Measurements from ENCODE around the gene RUVBL2. TPM values are rescaled to one million over a fixed set of nuclear protein-coding genes. Genes with fewer than 3 reads are reported as not detected.

Gene RUVBL2
- polyA plus RNA-seq, 3 donors: 40.1 to 44.4 (median 41.9) TPM

GRCh38 chr19:48962849-48963165 lies 30.9 kb upstream of the RUVBL2 start:
- H3K27me3 Mint-ChIP-seq (ENCODE audit: low read depth in 3 of 3): peaks cover 0 to 14% (median 0%) of the 10 kb centered on the region in 3 donors
- Histone ChIP-seq H3K27me3 (ENCODE audit: control insufficient read depth in 2 of 2, insufficient read depth in 2 of 2, low read length in 2 of 2) (no peaks in the 10 kb centered on the region), H3K4me2 (replicated peaks; ENCODE audit: extremely low read depth, low read length, poor library complexity, severe bottlenecking) (peak overlapping the region; percentile 96), H3K79me2 (ENCODE audit: insufficient read depth, low read length) (peaks cover 65% of the 10 kb centered on the region), H4K20me1 (ENCODE audit: insufficient read depth, low read length) (peaks cover 24% of the 10 kb centered on the region), H3K27ac (ENCODE audit: low read depth in 1 of 2, low read length in 2 of 2) (peak overlapping the region; percentile 88 to 96), H3K36me3 (replicated peaks in 1 of 2; ENCODE audit: control insufficient read depth in 1 of 2, insufficient read depth in 2 of 2, low read length in 2 of 2) (peaks cover 9 to 19% of the 10 kb centered on the region in 2 donors), H3K9ac (ENCODE audit: insufficient read depth, low read length, poor library complexity, severe bottlenecking) (peak overlapping the region; percentile 69), H3K9me3 (replicated peaks in 1 of 2; ENCODE audit: control insufficient read depth in 1 of 2, insufficient read depth in 1 of 2, low read length in 2 of 2) (no peaks in the 10 kb centered on the region), H3K4me3 (replicated peaks in 1 of 3; ENCODE audit: low read depth in 2 of 3, low read length in 3 of 3) (peak overlapping the region; percentile 42 to 99 (median 45)), H3K4me1 (ENCODE audit: control insufficient read depth in 1 of 2, insufficient read depth in 2 of 2, low read length in 2 of 2) (peaks cover 79 to 87% of the 10 kb centered on the region in 2 donors), H2AFZ (ENCODE audit: insufficient read depth, low read depth, low read length, poor library complexity, severe bottlenecking) (no peak overlapping the region)
- peak overlapping the region; percentile 74 to 99 for H3K4me3 Mint-ChIP-seq
- WGBS (ENCODE audit: insufficient coverage): 0% methylated on average over 1 of the region's 7 CpGs
- DNase-seq: no peak
- peaks cover 71% of the 10 kb centered on the region for H3K4me1 Mint-ChIP-seq
- intact Hi-C loops (cut with micrococcal nuclease): loop anchor here in 1 of 2 donors (10.0 kb wide), 1 partner anchor 328 kb away; the partner anchor contains the start of gene DBP
- H3K36me3 Mint-ChIP-seq: peaks cover 26 to 36% of the 10 kb centered on the region in 2 donors
- peaks cover 0 to 10% (median 0%) of the 10 kb centered on the region in 7 donors for H3K9me3 Mint-ChIP-seq
- TF ChIP-seq CTCF (IDR thresholded peaks at IDR 0.05): no peak
- H3K27ac Mint-ChIP-seq: peak overlapping the region; percentile 95 to 99 (median 97)

- Histone ChIP-seq H3K4me1 (ENCODE audit: control insufficient read depth in 1 of 2, insufficient read depth in 2 of 2, low read length in 2 of 2) (peaks cover 85 to 89% of the 10 kb centered on the region in 2 donors), H3K27ac (ENCODE audit: low read depth in 1 of 2, low read length in 2 of 2) (peak overlapping the region; percentile 88 to 96), H3K27me3 (ENCODE audit: control insufficient read depth in 2 of 2, insufficient read depth in 2 of 2, low read length in 2 of 2) (no peaks in the 10 kb centered on the region), H3K79me2 (ENCODE audit: insufficient read depth, low read length) (peaks cover 60% of the 10 kb centered on the region), H3K9me3 (replicated peaks in 1 of 2; ENCODE audit: control insufficient read depth in 1 of 2, insufficient read depth in 1 of 2, low read length in 2 of 2) (no peaks in the 10 kb centered on the region), H2AFZ (ENCODE audit: insufficient read depth, low read depth, low read length, poor library complexity, severe bottlenecking) (peak overlapping the region; percentile 24), H3K4me2 (replicated peaks; ENCODE audit: extremely low read depth, low read length, poor library complexity, severe bottlenecking) (peak overlapping the region; percentile 96), H4K20me1 (ENCODE audit: insufficient read depth, low read length) (peaks cover 32% of the 10 kb centered on the region), H3K4me3 (replicated peaks in 1 of 3; ENCODE audit: low read depth in 2 of 3, low read length in 3 of 3) (peak overlapping the region; percentile 58 to 99 (median 59)), H3K9ac (ENCODE audit: insufficient read depth, low read length, poor library complexity, severe bottlenecking) (peak overlapping the region; percentile 69), H3K36me3 (replicated peaks in 1 of 2; ENCODE audit: control insufficient read depth in 1 of 2, insufficient read depth in 2 of 2, low read length in 2 of 2) (peaks cover 9 to 17% of the 10 kb centered on the region in 2 donors)
- intact Hi-C loops (cut with micrococcal nuclease): loop anchor here in 1 of 2 donors (10.0 kb wide), 1 partner anchor 329 kb away; the partner anchor contains the start of gene DBP
- no peak for TF ChIP-seq CTCF (IDR thresholded peaks at IDR 0.05)
- DNase-seq: peak in 2 of 3 donors; percentile 44 to 71
- Mint-ChIP-seq H3K4me1 (peaks cover 74% of the 10 kb centered on the region), H3K27me3 (ENCODE audit: low read depth in 3 of 3) (peaks cover 0 to 14% (median 0%) of the 10 kb centered on the region in 3 donors), H3K27ac (peak overlapping the region; percentile 95 to 99 (median 97)), H3K36me3 (peaks cover 27 to 35% of the 10 kb centered on the region in 2 donors), H3K9me3 (peaks cover 0 to 10% (median 0%) of the 10 kb centered on the region in 7 donors), H3K4me3 (peak overlapping the region; percentile 99 to 100)
- WGBS (ENCODE audit: insufficient coverage): 0% methylated on average over 22 of the region's 28 CpGs
These were observed 30.1 kb upstream of the RUVBL2 start for GRCh38 chr19:48963371-48964204.
